ENCODE results near the gene ZNF366. TPM values are rescaled to one million over a fixed set of nuclear protein-coding genes. Genes with fewer than 3 reads are reported as not detected.

Gene ZNF366
- total RNA-seq, 4 donors from 2014 or later, result 2.8 to 6.5 (median 4.9) TPM

- peaks cover 0 to 16% (median 11%) of the 10 kb centered on the region in 3 donors for H3K4me1 ChIP-seq
- H3K27ac ChIP-seq, result peak overlapping the region in 1 of 4 donors; percentile 11
- no peak for ATAC-seq
- H3K36me3 ChIP-seq, result no peaks in the 10 kb centered on the region
- H3K27me3 ChIP-seq, result no peaks in the 10 kb centered on the region
- H3K4me3 ChIP-seq, result no peak overlapping the region
- peaks cover 0 to 8% (median 0%) of the 10 kb centered on the region in 3 donors for H3K9me3 ChIP-seq
- TF ChIP-seq POLR2A (IDR thresholded peaks at IDR 0.05) (no peak), EP300 (IDR thresholded peaks at IDR 0.05) (no peak), CTCF (IDR thresholded peaks at IDR 0.05) (no peak), POLR2AphosphoS5 (IDR thresholded peaks at IDR 0.05) (no peak)
- 70 to 79% methylated on average over 4 to 5 of the region's 5 CpGs for WGBS, 2 donors (ENCODE audit: low coverage in 1 of 2)
Observed at GRCh38 chr5:72552041-72552557, 44.9 kb upstream of the ZNF366 start.

- TF ChIP-seq CTCF (IDR thresholded peaks at IDR 0.05), result no peak
- no peak for TF ChIP-seq POLR2A (IDR thresholded peaks at IDR 0.05)
- no peak for TF ChIP-seq EP300 (IDR thresholded peaks at IDR 0.05)
- no peak for TF ChIP-seq POLR2AphosphoS5 (IDR thresholded peaks at IDR 0.05)
- no peaks in the 10 kb centered on the region for H3K36me3 ChIP-seq
- H3K9me3 ChIP-seq, result peaks cover 0 to 11% (median 0%) of the 10 kb centered on the region in 3 donors
- no peaks in the 10 kb centered on the region for H3K27me3 ChIP-seq
- peaks cover 0 to under 1% (median 0%) of the 10 kb centered on the region in 3 donors for H3K4me1 ChIP-seq
- H3K27ac ChIP-seq, result no peak overlapping the region
- no peak for ATAC-seq
- H3K4me3 ChIP-seq, result no peak overlapping the region
- 87 to 100% methylated on average over 3 to 5 of the region's 5 CpGs for WGBS, 2 donors (ENCODE audit: low coverage in 1 of 2)
Observed at GRCh38 chr5:72550595-72550994, 43.4 kb upstream of the ZNF366 start.

GRCh38 chr5:72543811-72544210 lies 36.6 kb upstream of the ZNF366 start:
- Histone ChIP-seq H3K4me1 (no peaks in the 10 kb centered on the region), H3K27ac (no peak overlapping the region), H3K27me3 (no peaks in the 10 kb centered on the region), H3K36me3 (no peaks in the 10 kb centered on the region), H3K4me3 (no peak overlapping the region), H3K9me3 (peaks cover 0 to 18% (median 0%) of the 10 kb centered on the region in 3 donors)
- WGBS, 2 donors (ENCODE audit: low coverage in 1 of 2), result 61 to 94% methylated on average over 3 of the region's 3 CpGs
- ATAC-seq, result no peak
- TF ChIP-seq POLR2A (IDR thresholded peaks at IDR 0.05), result no peak
- TF ChIP-seq EP300 (IDR thresholded peaks at IDR 0.05), result no peak
- TF ChIP-seq CTCF (IDR thresholded peaks at IDR 0.05), result no peak
- TF ChIP-seq POLR2AphosphoS5 (IDR thresholded peaks at IDR 0.05), result no peak

GRCh38 chr5:72543365-72543764 lies 36.2 kb upstream of the ZNF366 start:
- Histone ChIP-seq H3K36me3 (no peaks in the 10 kb centered on the region), H3K4me3 (no peak overlapping the region), H3K9me3 (peaks cover 0 to 18% (median 0%) of the 10 kb centered on the region in 3 donors), H3K27me3 (no peaks in the 10 kb centered on the region), H3K4me1 (no peaks in the 10 kb centered on the region), H3K27ac (no peak overlapping the region)
- 88 to 90% methylated on average over 3 of the region's 3 CpGs for WGBS, 2 donors (ENCODE audit: low coverage in 1 of 2)
- TF ChIP-seq POLR2A (IDR thresholded peaks at IDR 0.05), result no peak
- no peak for TF ChIP-seq CTCF (IDR thresholded peaks at IDR 0.05)
- TF ChIP-seq EP300 (IDR thresholded peaks at IDR 0.05), result no peak
- TF ChIP-seq POLR2AphosphoS5 (IDR thresholded peaks at IDR 0.05), result no peak
- no peak for ATAC-seq

- H3K27me3 ChIP-seq, result no peaks in the 10 kb centered on the region
- 100% methylated on average over 1 of the region's 1 CpG for WGBS, 2 donors (ENCODE audit: low coverage in 1 of 2)
- H3K36me3 ChIP-seq, result no peaks in the 10 kb centered on the region
- H3K4me1 ChIP-seq, result no peaks in the 10 kb centered on the region
- ATAC-seq, result no peak
- H3K27ac ChIP-seq, result no peak overlapping the region
- TF ChIP-seq EP300 (IDR thresholded peaks at IDR 0.05) (no peak), CTCF (IDR thresholded peaks at IDR 0.05) (no peak), POLR2AphosphoS5 (IDR thresholded peaks at IDR 0.05) (no peak), POLR2A (IDR thresholded peaks at IDR 0.05) (no peak)
- peaks cover 0 to 12% (median 0%) of the 10 kb centered on the region in 3 donors for H3K9me3 ChIP-seq
- no peak overlapping the region for H3K4me3 ChIP-seq
Observed at GRCh38 chr5:72542695-72543094, 35.5 kb upstream of the ZNF366 start.
